ACC112 (cell line): Measurements from ENCODE around the gene COL15A1.
A peak's percentile ranks its signal among the peaks of the same experiment; 100 is the strongest.

ENCODE experiments used
- H2AFZ ChIP-seq: fragments of 200-600 bp; sonication (generic); one replicate; pipeline ENCODE4 v1.6.0; 2017; ENCODE audit warnings: antibody characterized with exemption, low read length; ENCODE audit not compliant: unreplicated experiment
- H3K27ac ChIP-seq: fragments of 200-600 bp; sonication (generic); 2 replicates; pipeline ENCODE4 v1.5.1; 2014; ENCODE audit warnings: low read depth, mild to moderate bottlenecking, antibody characterized with exemption, low read length, moderate library complexity
- H3K27me3 ChIP-seq: fragments of 200-600 bp; sonication (generic); 2 replicates; pipeline ENCODE4 v1.6.1; 2014; ENCODE audit warnings: mild to moderate bottlenecking, antibody characterized with exemption, low read length, moderate library complexity, mixed read lengths; ENCODE audit not compliant: insufficient read depth
- H3K36me3 ChIP-seq: fragments of 200-600 bp; sonication (generic); 2 replicates; pipeline ENCODE4 v1.6.1; 2016; ENCODE audit warnings: mild to moderate bottlenecking, antibody characterized with exemption, low read length, moderate library complexity, mixed read lengths; ENCODE audit not compliant: insufficient read depth
- H3K4me1 ChIP-seq: fragments of 200-600 bp; sonication (generic); one replicate; pipeline ENCODE4 v1.6.1; 2016; ENCODE audit warnings: low read length, mixed read lengths; ENCODE audit not compliant: insufficient read depth, unreplicated experiment, control insufficient read depth
- H3K4me3 ChIP-seq: fragments of 200-600 bp; sonication (generic); 2 replicates; pipeline ENCODE4 v1.5.1; 2014; ENCODE audit warnings: mild to moderate bottlenecking, low read depth, low read length
- H3K79me2 ChIP-seq: fragments of 200-600 bp; sonication (generic); one replicate; pipeline ENCODE4 v1.6.0; 2016; ENCODE audit warnings: low read length; ENCODE audit not compliant: control insufficient read depth, unreplicated experiment, insufficient read depth

COL15A1 gene

DNA sequence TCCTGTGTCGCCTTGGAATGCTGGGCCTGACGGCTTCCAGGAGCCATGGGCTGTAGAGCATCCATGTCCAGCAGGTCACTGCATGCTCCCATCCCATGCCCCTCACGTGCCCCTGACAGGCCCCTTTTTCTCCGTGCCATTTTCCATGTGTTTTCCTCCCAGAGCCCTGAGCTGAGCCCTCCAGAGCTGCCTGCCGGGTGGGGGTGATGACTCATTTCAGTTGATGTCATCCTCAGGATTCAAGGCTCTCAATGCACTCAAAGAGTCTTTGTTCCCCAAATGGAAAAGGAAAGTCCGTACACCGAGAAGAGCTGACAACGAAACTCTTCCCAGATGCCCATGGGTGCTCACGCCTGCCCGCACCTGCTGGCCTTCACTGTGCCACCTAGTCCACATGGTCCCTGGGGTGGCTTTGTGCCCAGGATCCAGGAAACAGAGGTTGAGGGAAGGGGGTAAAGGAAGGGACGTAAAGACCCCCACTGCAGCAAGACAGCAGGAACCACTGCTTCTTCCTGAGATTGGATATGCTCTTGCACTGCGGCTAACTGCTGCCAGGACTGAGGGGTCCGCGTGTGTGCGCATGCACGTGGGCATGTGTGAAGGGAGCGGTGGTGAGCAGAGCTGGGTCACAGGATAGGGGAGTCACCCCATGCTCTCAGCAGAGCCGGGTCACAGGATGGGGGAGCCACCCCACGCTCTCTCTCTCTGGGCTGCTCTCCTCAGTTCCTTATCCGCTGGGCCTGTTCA is 27.6 kb downstream of the COL15A1 start:
- Histone ChIP-seq H3K4me3 (no peak overlapping the region), H3K4me1 (peaks cover 6% of the 10 kb centered on the region), H3K36me3 (no peaks in the 10 kb centered on the region), H2AFZ (no peak overlapping the region), H3K27ac (no peak overlapping the region), H3K79me2 (no peaks in the 10 kb centered on the region), H3K27me3 (peaks cover 32% of the 10 kb centered on the region)

- Histone ChIP-seq H3K4me1 (peaks cover 6% of the 10 kb centered on the region), H3K27me3 (peaks cover 32% of the 10 kb centered on the region), H3K27ac (no peak overlapping the region), H3K4me3 (no peak overlapping the region), H3K79me2 (no peaks in the 10 kb centered on the region), H3K36me3 (no peaks in the 10 kb centered on the region), H2AFZ (no peak overlapping the region)
These were observed 28.2 kb downstream of the COL15A1 start for GRCh38 chr9:98971915-98972223.

DNA sequence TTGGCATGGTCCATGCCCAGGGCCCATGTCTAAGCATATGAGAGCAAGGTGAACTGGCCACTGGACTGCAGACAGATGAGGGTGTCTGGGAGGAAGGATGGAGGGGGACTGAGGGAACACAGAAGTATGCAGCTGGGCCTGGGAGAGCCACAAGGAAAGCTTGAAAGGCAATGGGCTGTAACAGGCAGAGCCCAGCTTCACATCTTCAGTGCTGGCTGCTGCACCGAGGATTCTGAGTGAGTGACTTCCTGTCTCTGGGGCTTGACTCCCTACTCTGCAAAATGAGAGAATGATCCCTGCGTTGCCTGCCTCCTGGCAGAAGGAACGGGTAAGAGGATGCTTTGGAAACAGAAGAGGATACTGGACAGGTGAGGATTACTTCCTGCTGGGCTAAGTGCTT is 29.0 kb downstream of the COL15A1 start:
- H3K4me3 ChIP-seq, result no peak overlapping the region
- peaks cover 6% of the 10 kb centered on the region for H3K4me1 ChIP-seq
- no peak overlapping the region for H3K27ac ChIP-seq
- H3K36me3 ChIP-seq, result no peaks in the 10 kb centered on the region
- H2AFZ ChIP-seq, result no peak overlapping the region
- H3K79me2 ChIP-seq, result no peaks in the 10 kb centered on the region
- peaks cover 30% of the 10 kb centered on the region for H3K27me3 ChIP-seq

DNA sequence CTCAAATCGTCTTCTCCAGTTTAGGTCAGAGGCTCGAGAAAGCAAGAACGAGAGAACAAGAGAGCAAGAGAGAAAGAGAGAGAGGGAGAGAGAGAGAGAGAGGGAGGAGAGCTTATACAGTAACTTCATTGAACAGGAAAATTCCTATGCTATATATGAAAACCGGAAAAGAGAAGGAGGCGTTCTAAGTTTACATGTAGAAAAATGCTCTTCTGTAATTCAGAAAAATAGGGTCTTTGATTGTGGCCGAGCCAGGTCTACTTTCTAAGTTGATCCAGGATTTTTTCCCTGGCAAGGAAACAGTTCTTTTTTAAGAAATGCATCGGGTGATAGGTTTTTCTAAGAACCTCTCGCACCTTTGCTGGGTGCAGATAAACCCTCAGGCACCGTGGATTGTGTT is 29.5 kb downstream of the COL15A1 start:
- no peaks in the 10 kb centered on the region for H3K79me2 ChIP-seq
- H3K36me3 ChIP-seq, result no peaks in the 10 kb centered on the region
- H3K27me3 ChIP-seq, result peaks cover 26% of the 10 kb centered on the region
- H3K4me1 ChIP-seq, result peaks cover 6% of the 10 kb centered on the region
- no peak overlapping the region for H2AFZ ChIP-seq
- H3K27ac ChIP-seq, result no peak overlapping the region
- H3K4me3 ChIP-seq, result no peak overlapping the region

DNA sequence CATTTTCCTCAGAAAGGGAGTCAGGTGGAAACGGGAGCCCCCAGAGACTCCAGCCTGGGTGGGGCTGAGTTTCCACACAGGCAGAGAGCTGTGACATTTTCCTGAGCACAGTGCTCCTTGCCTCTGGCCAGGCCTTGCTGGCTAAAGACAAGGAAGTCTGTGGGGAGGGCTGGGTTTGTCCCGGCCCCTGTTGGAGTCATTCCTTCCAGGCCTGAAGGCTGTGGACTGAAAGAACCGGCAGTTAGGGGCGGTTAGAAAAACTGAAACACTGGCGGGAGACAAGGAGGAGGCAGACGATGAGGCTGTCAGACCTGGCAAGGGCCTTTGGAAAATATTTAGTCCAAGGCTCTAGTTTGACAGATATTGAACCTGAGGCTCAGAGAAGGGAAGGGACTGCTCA is 29.9 kb downstream of the COL15A1 start:
- no peak overlapping the region for H3K27ac ChIP-seq

GRCh38 chr9:98974106-98974505 is 30.4 kb downstream of the COL15A1 start:
- H3K27me3 ChIP-seq, result peaks cover 20% of the 10 kb centered on the region
- H3K79me2 ChIP-seq, result no peaks in the 10 kb centered on the region
- no peaks in the 10 kb centered on the region for H3K36me3 ChIP-seq
- H3K27ac ChIP-seq, result no peak overlapping the region
- H3K4me1 ChIP-seq, result peaks cover 10% of the 10 kb centered on the region
- H2AFZ ChIP-seq, result no peak overlapping the region
- no peak overlapping the region for H3K4me3 ChIP-seq

More for the DNA sequence above, 29.9 kb downstream of the COL15A1 start:
- peaks cover 10% of the 10 kb centered on the region for H3K4me1 ChIP-seq
- H3K27me3 ChIP-seq, result peaks cover 25% of the 10 kb centered on the region
- H3K4me3 ChIP-seq, result no peak overlapping the region
- no peaks in the 10 kb centered on the region for H3K79me2 ChIP-seq
- H3K36me3 ChIP-seq, result no peaks in the 10 kb centered on the region
- no peak overlapping the region for H2AFZ ChIP-seq

DNA sequence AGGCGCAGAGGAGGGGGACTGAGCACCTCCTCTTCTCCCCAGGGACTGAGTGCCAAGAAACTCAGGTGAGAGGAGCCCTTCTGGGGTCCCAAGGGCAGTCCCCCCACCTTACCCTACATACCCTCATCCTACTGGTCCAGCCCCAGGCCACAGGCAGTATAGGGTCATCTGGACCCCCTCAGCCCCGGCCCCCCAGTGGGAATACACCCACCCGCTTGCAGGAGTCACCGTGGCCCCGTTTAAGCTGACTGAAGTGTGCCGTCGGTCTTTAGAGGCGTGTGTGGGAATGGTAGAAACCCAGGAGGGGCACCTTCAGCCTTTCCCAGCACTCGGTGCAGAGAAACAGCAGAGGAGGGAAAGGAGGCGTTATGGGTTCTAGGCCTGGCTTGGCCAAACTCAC is 30.8 kb downstream of the COL15A1 start:
- peaks cover 10% of the 10 kb centered on the region for H3K4me1 ChIP-seq

DNA sequence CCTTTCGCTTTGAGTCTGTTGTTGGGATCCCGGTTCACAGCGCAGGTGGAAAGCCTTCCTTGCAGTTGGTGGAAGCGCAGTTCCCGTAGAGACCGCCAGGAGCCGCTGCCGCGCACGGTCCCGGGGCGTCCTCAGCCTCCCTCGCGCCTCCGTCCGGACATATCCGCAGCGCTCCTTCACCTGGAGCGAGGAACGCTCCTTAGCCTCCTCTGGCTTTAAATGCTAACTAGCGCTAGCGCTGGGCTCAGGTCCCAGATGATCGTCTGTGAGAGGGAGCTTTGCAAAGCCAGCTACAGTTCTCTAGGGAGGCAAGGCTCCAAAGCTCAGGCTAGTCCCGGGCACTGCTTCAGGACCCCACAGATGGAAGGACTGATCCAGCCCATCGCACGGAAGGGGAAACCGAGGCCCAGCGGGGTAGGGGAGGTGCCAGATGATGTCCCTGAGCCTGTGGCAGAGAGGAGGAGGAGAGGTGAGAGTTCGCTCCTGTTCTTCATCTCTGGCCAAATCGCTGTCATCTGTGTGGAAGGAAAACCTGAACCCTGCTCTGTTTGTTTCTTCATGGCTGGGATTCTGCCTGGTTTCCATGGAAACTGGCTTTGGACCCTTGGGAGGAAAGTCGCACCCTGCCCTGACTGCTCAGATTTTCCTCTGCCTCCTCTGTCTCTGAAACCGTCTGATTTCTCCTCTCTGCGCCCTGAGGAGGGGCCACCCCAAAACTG is 31.4 kb downstream of the COL15A1 start:
- Histone ChIP-seq H3K36me3 (no peaks in the 10 kb centered on the region), H3K27me3 (peaks cover 18% of the 10 kb centered on the region), H3K4me3 (peak overlapping the region; percentile 48; the same call in 1 of the 2 replicates), H3K27ac (no peak overlapping the region), H3K4me1 (peaks cover 10% of the 10 kb centered on the region), H2AFZ (no peak overlapping the region), H3K79me2 (no peaks in the 10 kb centered on the region)

More for the DNA sequence above, 30.8 kb downstream of the COL15A1 start:
- no peak overlapping the region for H3K4me3 ChIP-seq
- peaks cover 18% of the 10 kb centered on the region for H3K27me3 ChIP-seq
- H3K79me2 ChIP-seq, result no peaks in the 10 kb centered on the region
- no peak overlapping the region for H2AFZ ChIP-seq
- no peaks in the 10 kb centered on the region for H3K36me3 ChIP-seq
- no peak overlapping the region for H3K27ac ChIP-seq

DNA sequence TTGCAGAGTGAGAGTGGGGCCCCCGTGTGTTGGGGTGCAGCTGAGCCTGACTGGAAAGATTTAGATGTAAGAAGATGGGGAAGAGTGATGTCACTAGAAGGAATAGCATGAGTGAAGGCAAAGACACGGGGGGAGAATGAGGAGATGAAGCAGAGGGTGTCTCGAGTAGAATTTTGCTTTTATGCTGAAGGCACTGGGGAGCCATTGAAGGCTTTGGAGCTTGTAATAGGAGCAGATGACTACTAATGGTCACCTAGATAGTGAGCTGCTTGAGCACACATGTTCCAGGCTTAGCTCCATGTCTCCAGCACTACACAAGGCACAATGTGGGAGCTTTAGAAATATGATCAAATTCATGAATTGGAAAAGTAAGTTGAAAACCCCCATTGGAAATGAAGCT is 32.1 kb downstream of the COL15A1 start:
- Histone ChIP-seq H2AFZ (no peak overlapping the region), H3K79me2 (no peaks in the 10 kb centered on the region), H3K36me3 (no peaks in the 10 kb centered on the region), H3K27ac (no peak overlapping the region), H3K4me3 (no peak overlapping the region), H3K4me1 (peaks cover 10% of the 10 kb centered on the region), H3K27me3 (peaks cover 18% of the 10 kb centered on the region)

DNA sequence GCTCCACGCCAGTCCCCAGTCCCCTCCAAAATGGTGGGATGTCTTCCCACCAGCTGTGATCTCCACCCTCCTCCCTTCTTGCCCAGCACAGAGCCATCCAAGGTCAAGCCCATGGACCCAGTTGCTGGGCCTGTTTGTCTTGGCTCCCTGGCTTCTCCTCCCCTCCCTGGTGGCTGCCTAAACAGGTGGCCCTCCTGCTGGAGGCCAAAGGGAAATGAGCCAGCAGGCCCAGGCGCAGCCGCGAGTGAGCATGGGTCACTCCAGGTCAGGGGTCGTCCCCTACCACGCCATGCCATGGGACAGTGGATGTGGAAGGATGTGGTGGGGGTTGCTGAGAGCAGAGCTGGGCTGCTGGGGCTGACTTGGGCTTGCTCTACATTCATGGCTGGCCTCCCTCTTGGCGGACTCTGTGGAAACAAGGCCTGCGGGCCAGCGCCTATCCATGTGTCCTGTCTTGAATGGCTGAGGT is 33.6 kb downstream of the COL15A1 start:
- H3K4me1 ChIP-seq, result peaks cover 4% of the 10 kb centered on the region
- H3K4me3 ChIP-seq, result no peak overlapping the region

DNA sequence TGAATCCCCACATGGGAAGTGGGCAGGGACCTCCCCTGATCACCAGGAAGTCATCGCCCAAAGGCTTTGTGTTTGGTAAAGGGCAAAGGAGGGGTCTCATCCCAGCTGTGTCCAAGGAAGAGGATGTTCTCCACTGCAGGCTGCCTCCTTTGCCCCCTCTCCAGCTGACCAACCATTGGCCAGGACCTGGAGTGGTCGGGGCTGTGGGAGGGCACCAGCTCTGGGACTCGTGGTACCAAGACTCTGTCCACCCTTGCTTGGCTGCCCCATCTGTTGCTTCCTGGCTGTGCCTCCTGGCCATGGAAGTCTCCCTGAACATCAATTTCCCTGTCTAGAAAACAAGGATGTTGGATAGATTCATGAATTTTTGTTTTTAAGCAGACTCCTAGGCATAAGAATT is 34.1 kb downstream of the COL15A1 start:
- no peaks in the 10 kb centered on the region for H3K36me3 ChIP-seq
- peaks cover 17% of the 10 kb centered on the region for H3K27me3 ChIP-seq

More for the DNA sequence above, 33.6 kb downstream of the COL15A1 start:
- Histone ChIP-seq H3K79me2 (no peaks in the 10 kb centered on the region), H2AFZ (no peak overlapping the region), H3K36me3 (no peaks in the 10 kb centered on the region), H3K27ac (no peak overlapping the region), H3K27me3 (peaks cover 18% of the 10 kb centered on the region)

More for the DNA sequence above, 34.1 kb downstream of the COL15A1 start:
- Histone ChIP-seq H3K27ac (no peak overlapping the region), H3K4me3 (no peak overlapping the region), H3K79me2 (no peaks in the 10 kb centered on the region), H3K4me1 (peaks cover 4% of the 10 kb centered on the region), H2AFZ (no peak overlapping the region)
